ENCODE results near the gene ADAM11. TPM values are rescaled to one million over a fixed set of nuclear protein-coding genes. Genes with fewer than 3 reads are reported as not detected.
A peak's percentile ranks its signal among the peaks of the same experiment; 100 is the strongest.
"Not testable (repeated sequence)": the region's sequence is repeated elsewhere in the genome, so short reads cannot be mapped to it uniquely, and the experiment has no call there.

The ADAM11 gene
- total RNA-seq, 1 experiment from 2014 or later = 0.72 TPM

DNA sequence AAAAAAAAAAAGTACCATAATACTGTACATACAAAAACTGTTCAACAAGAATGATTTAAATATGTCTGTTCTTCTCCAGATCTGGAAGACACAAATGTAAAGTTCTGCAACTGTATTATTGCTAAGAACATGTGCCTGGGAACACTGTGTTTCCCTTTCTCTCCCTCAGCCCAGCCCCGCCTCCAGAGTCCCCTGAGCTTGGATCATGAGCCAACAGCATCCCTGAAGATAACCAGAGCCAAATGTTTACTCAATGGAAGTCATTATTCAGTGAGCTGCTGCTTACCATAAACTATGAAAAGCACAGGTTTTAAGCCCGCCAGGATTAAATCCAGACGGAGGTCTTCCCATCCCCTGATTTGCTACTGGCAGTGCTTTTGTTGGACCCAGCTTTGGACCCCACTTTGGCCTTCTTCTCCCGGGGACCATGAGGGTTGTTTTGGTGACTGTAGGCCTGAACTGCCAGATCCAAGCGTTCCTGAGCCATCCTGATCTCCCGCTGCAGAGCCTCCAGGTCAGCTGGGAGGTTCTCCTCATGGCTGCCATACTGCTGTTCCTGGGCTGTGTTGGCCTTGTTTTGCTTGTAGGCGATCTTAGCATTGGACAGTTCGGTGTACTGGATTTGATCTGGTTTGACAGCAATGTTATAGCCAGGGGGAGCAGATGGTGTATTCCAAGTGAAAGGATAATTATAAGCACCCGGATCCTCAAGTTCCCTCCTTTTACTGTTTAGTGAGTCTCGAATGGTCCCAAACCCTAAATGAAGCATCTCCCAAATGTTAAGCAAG lies 45.7 kb downstream of the ADAM11 start:
- DNase-seq = no peak
- Histone ChIP-seq H3K36me3 (peaks cover 59% of the 10 kb centered on the region), H3K27me3 (no peaks in the 10 kb centered on the region), H3K9me3 (no peaks in the 10 kb centered on the region), H3K4me3 (no peak overlapping the region)

DNA sequence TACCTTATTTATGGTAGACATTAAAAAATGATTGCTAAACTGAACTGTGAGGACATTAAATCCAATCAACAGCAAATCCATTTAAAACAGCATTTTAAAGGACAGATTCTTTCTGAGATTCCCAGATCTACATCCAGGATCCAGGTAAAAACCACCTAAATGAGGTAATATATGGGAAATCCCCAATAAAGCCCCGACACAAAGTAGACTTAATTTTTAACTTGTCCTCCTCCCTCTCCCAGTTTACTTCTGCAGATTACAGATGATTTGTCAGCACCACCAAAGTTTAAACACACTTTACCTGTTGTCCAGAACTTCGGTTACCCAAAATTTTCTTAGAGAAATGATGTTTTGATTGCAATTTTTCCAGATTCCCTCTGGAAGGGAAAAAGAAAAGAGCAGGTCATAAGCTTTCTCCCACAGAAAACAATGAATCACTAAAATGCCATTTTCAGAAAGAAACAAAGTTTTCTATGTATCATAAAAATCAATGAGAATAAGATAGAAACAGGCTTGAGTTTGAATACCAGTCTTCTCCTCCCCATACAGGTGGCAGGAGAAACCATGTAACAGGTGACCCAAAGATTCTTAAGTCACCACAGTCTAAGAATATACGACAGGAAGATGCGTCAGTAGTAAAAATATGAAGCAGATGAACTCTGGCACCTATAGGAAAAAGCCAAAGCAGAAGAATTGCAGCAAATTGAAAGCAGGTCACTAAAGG lies 48.5 kb downstream of the ADAM11 start:
- no peaks in the 10 kb centered on the region for H3K27me3 ChIP-seq
- peaks cover 35% of the 10 kb centered on the region for H3K36me3 ChIP-seq
- no peak for DNase-seq

DNA sequence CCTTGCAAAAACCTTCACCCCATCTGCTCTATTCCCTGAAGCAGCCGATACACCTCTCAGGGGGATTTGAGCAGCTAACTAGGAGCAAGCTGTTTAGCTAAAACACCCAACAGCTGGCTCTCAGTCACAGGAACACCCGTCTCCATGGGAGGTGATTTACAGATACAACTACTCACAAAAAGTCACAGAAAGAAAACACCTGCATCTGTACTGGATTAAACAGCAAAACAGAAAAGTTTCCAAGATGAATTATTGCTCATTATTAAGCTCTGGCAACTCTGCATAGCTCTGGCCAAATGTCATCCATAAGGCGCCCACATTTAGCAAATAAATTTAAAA lies 49.0 kb downstream of the ADAM11 start:
- no peaks in the 10 kb centered on the region for H3K27me3 ChIP-seq
- DNase-seq = no peak
- no peaks in the 10 kb centered on the region for H3K9me3 ChIP-seq
- H3K36me3 ChIP-seq = peaks cover 31% of the 10 kb centered on the region
- no peak overlapping the region for H3K4me3 ChIP-seq

More for the DNA sequence above, 48.5 kb downstream of the ADAM11 start:
- no peaks in the 10 kb centered on the region for H3K9me3 ChIP-seq
- no peak overlapping the region for H3K4me3 ChIP-seq

DNA sequence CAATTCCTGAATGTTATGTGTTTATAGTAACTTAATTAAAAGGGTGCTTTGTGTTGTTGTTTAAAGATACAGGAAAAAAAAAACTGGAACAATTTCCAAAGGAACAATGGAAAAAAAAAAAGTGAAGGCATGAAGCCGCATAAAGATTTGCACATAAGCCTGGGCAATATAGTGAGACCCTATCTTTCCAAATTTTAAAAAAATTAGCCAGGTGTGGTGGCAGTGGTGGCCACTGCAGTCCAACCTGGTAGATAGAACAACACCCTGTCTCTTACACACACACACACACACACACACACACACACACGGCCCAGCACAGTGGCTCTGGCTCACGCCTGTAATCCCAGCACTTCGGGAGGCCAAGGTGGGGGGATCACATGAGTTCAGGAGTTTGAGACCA lies 49.4 kb downstream of the ADAM11 start:
- no peak for DNase-seq
- no peak overlapping the region for H3K4me3 ChIP-seq
- H3K9me3 ChIP-seq = no peaks in the 10 kb centered on the region
- peaks cover 30% of the 10 kb centered on the region for H3K36me3 ChIP-seq
- H3K27me3 ChIP-seq = no peaks in the 10 kb centered on the region

DNA sequence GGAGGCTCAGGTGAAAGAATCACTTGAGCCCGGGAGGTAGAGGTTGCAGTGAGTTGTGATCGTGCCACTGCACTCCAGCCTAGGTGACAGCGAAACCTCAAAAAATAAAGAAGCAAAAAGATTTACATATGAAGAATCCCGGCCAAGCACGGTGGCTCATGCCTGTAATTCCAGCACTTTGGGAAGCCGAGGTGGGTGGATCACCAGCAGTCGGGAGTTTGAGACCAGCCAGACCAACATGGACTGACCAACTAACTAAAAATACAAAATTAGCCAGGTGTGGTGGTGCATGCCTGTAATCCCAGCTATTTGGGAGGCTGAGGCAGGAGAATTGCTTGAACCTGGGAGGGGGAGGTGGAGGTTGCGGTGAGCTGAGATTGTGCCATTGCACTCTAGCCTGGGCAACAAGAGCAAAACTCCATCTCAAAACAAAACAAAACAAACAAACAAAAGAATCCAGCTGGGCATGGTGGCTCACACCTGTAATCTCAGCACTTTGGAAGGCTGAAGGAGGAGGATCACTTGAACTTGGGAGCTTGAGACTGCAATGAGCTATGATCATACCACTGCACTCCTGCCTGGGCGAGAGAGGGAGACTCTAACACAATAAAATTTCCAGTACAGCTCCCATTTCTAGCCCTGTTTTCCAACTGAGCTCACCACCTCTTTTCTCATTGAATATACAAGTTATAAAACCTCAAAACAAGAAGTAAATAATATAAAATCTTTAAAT lies 50.0 kb downstream of the ADAM11 start:
- not testable (repeated sequence) for DNase-seq

DNA sequence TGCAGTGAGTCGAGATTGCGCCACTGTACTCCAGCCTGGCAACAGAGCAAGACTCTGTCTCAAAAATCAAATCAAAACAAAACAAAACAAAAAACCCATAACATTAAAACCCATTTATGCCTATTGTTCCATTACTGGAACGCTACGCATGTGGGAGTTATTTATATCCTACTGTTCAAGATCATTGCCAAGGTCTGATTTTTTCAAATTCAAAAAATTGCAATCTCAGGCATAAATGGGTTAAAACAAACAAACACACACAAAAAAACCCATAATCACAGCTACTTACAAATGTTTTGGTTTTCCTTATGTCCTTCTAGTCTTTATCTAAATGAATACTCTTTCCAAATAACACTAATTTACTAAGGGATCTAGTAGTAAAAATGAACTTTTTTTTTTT lies 53.5 kb downstream of the ADAM11 start:
- no peaks in the 10 kb centered on the region for H3K9me3 ChIP-seq
- no peak for DNase-seq
- no peak overlapping the region for H3K4me3 ChIP-seq
- peaks cover 8% of the 10 kb centered on the region; the same call in 1 of the 2 replicates for H3K36me3 ChIP-seq
- no peaks in the 10 kb centered on the region for H3K27me3 ChIP-seq

More for the DNA sequence above, 50.0 kb downstream of the ADAM11 start:
- H3K9me3 ChIP-seq, H3K27me3 ChIP-seq, H3K4me3 ChIP-seq: not testable (repeated sequence)
- peaks cover 23% of the 10 kb centered on the region for H3K36me3 ChIP-seq

DNA sequence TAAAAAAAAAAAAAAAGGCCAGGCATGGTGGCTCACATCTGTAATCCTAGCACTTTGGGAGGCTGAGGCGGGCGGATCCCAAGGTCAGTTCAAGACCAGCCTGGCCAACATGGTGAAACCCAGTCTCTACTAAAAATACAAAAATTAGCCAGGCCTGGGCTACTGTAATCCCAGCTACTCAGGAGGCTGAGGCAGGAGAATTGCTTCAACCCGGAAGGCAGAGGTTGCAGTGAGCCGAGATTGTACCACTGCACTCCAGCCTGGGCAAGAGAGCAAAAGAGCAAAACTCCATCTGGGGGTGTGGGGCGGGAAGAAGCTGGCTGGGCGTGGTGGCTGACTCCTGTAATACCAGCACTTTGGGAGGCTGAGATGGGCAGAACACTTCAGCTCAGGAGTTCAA lies 59.7 kb downstream of the ADAM11 start:
- H3K9me3 ChIP-seq, H3K4me3 ChIP-seq, DNase-seq, H3K27me3 ChIP-seq: not testable (repeated sequence)
- peaks cover 25% of the 10 kb centered on the region for H3K36me3 ChIP-seq

DNA sequence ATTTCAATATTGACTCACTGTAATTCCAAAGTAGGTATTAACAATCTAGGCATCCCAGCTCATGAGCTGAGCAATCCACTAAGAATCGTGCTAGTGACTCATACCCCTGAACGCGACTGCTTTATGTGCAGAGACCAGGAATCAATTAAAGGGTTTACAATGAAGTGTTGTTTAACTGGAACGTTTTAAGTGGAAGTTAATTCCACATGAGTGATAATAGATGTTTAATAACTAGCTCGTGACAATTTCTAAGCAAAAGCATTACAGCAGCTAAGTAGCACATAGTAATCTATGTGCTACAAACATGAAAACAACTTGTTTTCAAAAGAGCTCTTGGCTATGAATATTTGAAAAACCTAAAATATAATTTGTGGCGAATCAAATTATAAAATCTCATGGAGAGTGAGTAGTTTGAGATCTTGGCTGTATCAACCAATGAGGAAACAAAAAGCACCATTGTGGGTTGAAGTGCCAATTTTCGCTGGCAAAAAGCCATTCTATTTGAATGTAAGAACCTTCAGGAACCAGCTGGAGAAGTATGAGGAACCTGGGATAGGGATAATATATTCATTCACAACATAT lies 61.9 kb downstream of the ADAM11 start:
- peaks cover 30% of the 10 kb centered on the region for H3K36me3 ChIP-seq
- peak; percentile 83 for DNase-seq
- no peaks in the 10 kb centered on the region for H3K27me3 ChIP-seq
- H3K9me3 ChIP-seq = no peaks in the 10 kb centered on the region
- H3K4me3 ChIP-seq = peak overlapping the region; percentile 13; the same call in 1 of the 2 replicates

DNA sequence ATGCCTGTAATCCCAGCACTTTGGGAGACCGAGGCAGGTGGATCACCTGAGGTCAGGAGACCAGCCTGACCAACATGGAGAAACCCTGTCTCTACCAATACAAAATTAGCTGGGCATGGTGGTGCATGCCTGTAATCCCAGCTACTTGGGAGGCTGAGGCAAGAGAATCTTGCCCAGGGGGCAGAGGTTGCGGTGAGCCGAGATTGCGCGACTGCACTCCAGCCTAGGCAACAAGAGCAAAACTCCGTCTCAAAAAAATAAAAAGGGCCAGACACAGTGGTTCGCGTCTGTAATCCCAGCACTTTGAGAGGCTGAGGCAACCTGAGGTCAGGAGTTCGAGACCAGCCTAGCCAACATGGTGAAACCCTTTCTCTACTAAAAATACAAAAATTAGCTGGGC lies 66.4 kb downstream of the ADAM11 start:
- H3K27me3 ChIP-seq, H3K4me3 ChIP-seq, DNase-seq, H3K9me3 ChIP-seq: not testable (repeated sequence)
- H3K36me3 ChIP-seq = peaks cover 16% of the 10 kb centered on the region

DNA sequence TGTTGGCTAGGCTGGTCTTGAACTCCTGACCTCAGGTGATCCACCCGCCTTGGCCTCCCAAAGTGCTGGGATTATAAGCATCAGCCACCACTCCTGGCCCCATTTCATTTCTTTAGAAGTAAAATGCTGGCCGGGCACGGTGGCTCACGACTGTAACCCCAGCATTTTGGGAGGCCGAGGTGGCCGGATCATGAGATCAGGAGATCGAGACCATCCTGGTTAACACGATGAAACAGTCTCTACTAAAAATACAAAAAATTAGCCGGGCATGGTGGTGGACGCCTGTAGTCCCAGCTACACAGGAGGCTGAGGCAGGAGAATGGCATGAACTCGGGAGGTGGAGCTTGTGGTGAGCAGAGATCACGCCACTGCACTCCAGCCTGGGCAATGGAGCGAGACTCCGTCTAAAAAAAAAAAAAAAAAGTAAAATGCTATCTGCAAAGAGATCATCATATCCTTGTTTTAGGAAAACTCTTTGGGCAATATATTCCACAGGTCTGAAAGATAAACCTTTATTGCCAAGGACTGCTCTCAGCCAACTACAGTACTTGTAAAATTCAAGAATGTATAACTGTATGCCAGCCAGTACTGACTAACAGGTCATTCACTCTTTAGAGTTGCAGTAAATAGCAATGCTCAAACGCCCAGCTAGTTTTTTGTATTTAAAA lies 67.5 kb downstream of the ADAM11 start:
- Histone ChIP-seq H3K9me3 (no peaks in the 10 kb centered on the region; the same call in 1 of the 2 replicates), H3K4me3 (peak overlapping the region; percentile 4; the same call in 1 of the 2 replicates), H3K36me3 (peaks cover 16% of the 10 kb centered on the region), H3K27me3 (no peaks in the 10 kb centered on the region)
- DNase-seq = peak; percentile 85

DNA sequence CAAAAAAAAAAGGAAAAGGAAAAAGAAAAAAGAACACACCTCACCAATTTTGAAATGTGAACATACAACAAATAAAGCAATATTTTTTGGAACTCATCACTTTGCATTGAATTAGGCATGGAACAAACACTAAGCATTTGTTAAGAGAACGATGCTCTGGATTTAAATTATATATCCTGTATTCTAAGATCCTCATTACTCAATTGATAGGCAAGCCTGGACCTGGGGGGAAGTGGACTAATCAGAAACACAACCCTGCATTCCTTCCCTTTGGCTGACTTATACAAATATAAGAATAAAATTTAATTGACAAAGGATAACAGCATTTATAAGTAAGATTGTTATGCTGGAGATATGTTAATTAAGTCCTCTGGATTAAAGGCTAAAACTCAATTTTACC lies 69.1 kb downstream of the ADAM11 start:
- Histone ChIP-seq H3K27me3 (no peaks in the 10 kb centered on the region), H3K9me3 (no peaks in the 10 kb centered on the region; the same call in 1 of the 2 replicates), H3K36me3 (peaks cover 16% of the 10 kb centered on the region), H3K4me3 (peak overlapping the region; percentile 80)
- DNase-seq = no peak

DNA sequence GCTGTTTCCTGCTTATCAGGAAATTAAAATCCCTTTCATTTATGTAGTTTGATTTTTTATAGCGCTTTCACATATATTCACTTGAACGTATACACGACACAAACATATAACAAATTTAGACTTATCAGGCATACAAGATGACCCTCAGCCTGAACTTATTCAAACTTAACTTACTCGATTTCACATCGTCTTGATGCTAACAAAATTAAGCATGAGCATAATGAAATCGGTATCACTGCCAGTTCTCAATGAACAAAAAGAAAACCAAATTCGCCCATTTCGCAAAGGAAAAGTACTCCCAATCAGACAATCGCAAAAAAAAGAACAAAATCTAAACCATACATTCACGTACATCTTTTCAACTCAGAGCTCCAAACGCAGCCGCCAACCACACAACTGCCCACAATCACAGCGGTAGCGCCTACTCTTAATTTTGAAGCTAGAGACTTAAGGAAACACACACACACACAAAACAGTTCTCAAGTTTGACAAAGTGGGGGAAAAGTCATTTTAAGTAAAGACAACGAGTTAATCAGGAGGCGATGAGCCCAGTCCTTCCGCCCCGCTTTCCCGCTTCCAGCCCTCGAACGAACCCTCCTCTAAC lies 70.2 kb downstream of the ADAM11 start:
- Histone ChIP-seq H3K36me3 (peaks cover 12% of the 10 kb centered on the region), H3K9me3 (no peaks in the 10 kb centered on the region; the same call in 1 of the 2 replicates), H3K4me3 (peak overlapping the region; percentile 80), H3K27me3 (no peaks in the 10 kb centered on the region)
- no peak for DNase-seq

DNA sequence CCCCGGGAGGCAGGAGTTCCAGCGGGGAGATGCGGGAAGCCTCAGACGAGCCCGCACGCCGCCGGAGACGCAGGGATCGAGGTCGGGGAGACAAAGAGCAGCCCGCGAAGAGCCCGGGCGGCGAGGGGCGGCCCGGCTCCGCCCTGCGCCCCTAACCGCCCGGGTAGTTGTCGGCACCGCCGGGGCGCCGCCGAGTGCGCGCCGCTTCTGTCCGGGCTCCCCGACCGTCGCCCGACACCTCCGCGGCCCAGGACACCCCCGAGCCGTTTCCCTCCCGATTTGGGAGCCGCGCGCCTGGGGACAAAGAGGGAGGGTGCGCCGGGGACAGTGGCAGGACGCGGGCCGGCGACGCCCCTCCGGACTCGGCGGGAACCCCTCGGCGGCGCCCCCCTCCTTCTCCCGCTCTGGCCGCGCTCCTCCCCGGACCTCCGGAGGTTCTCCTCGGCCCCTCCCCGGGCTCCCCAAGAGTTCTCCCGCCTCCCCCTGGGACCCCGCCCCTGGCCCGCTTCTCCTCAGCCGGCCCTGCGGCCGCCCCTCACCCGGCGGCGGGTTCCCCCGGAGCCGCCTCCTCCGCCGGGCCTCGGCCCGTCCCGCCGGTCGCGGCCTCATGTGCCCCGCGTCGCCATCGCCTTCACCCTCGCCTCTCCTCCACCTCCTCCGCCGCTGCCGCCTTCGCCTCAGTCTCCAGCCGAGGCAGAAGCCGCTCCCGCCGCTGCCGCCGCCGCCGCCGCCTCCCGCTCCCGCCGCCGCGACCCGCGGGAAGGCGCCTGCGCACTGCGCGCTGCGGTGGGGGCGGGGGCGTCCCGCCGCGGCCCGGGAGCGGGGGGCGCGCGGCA lies 71.0 kb downstream of the ADAM11 start, which contains the start of gene GJC1:
Gene GJC1, minus strand, starts transcription at position 765 of the 836 bp plus-strand sequence. CDS start 24,470 bp downstream, outside the sequence.
- Histone ChIP-seq H3K36me3 (peaks cover 8% of the 10 kb centered on the region), H3K9me3 (no peaks in the 10 kb centered on the region; the same call in 1 of the 2 replicates), H3K27me3 (no peaks in the 10 kb centered on the region), H3K4me3 (peak within 1 kb of the TSS; percentile 80)
- DNase-seq = peak; percentile 77

DNA sequence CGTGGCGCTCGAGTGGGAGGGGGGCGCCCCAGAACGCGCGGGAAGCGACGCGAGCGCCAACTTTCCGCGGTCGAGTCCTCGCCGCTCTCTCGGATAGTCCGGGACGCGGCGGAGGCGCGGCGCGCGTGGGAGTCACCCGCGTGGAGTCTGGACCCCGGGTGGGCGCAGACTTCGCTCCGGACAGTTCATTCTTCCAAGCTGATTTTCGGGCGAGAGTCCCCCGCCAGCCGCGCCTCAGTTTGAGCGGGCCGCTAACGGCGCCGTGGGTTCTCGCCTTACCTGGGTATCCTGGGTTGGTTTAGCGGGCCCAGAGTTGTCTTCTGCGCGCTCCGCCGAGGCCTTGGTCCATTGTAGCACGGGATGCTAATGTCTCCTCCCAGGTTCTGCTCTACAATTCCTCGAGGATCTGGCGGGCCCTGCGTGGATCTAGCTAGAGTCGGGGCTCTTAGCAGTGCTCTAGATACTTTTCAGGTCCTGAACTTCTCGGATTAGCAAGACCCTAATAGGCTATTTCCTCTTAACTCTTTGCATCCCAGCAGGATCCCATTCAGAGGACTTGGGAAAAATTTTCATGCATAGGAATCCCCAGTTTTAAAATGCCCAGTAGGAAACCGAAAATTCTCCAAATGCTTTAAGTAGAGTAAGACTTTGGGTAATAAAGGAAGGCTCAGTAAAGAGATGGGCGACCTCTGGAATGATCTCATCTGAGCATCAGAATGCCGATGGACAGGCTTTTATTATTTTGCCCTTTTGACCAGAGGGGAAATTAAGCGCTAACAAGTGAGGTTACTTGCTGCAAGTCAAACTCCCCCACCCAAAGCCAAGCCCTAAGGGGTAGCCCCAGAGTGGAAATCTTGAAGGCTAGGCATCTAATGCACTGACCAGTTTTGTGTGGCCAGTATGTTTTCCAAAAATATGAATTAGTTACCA lies 71.8 kb downstream of the ADAM11 start:
- peak; percentile 45 for DNase-seq
- no peaks in the 10 kb centered on the region for H3K27me3 ChIP-seq
- H3K36me3 ChIP-seq = peaks cover 8% of the 10 kb centered on the region
- no peaks in the 10 kb centered on the region; the same call in 1 of the 2 replicates for H3K9me3 ChIP-seq
- H3K4me3 ChIP-seq = peak overlapping the region; percentile 80
